Subcutaneous abdominal adipose tissue (tissue), 5 donors: ENCODE measurements around the gene MRPL52.

Experiments used
- H3K27ac ChIP-seq: one replicate; pipeline ENCODE4 v1.7.0; 2013; ENCODE audit warnings: low read depth, mild to moderate bottlenecking, inconsistent platforms, low read length, moderate library complexity
- H3K27me3 ChIP-seq, 5 donors: one replicate each; pipeline ENCODE4 v1.7.0; 2013; ENCODE audit warnings: low read length in 5 of 5, inconsistent platforms in 1 of 5; ENCODE audit not compliant: control insufficient read depth in 5 of 5, insufficient read depth in 4 of 5
- H3K36me3 ChIP-seq, 5 donors: one replicate each; pipeline ENCODE4 v1.7.0; 2013; ENCODE audit warnings: low read length in 5 of 5; ENCODE audit not compliant: control insufficient read depth in 5 of 5, insufficient read depth in 5 of 5
- H3K4me1 ChIP-seq, 5 donors: one replicate each; pipeline ENCODE4 v1.7.0; 2013; ENCODE audit warnings: low read length in 5 of 5, mild to moderate bottlenecking in 3 of 5, moderate library complexity in 1 of 5; ENCODE audit not compliant: control insufficient read depth in 5 of 5, insufficient read depth in 5 of 5
- H3K4me3 ChIP-seq, 5 donors: one replicate each; pipeline ENCODE4 v1.7.0; 2013; ENCODE audit warnings: low read length in 5 of 5, low read depth in 1 of 5
- H3K9ac ChIP-seq, 5 donors: one replicate each; pipeline ENCODE4 v1.7.0; 2013; ENCODE audit warnings: low read length in 5 of 5, mild to moderate bottlenecking in 4 of 5, moderate library complexity in 3 of 5
- H3K9me3 ChIP-seq, 5 donors: one replicate each; pipeline ENCODE4 v1.7.0; 2013; ENCODE audit warnings: low read length in 5 of 5; ENCODE audit not compliant: control insufficient read depth in 5 of 5
- donor health status: healthy.
- donor health status: healthy.
- donor health status: healthy.
- donor health status: healthy.
- donor health status: healthy.

The MRPL52 gene

DNA sequence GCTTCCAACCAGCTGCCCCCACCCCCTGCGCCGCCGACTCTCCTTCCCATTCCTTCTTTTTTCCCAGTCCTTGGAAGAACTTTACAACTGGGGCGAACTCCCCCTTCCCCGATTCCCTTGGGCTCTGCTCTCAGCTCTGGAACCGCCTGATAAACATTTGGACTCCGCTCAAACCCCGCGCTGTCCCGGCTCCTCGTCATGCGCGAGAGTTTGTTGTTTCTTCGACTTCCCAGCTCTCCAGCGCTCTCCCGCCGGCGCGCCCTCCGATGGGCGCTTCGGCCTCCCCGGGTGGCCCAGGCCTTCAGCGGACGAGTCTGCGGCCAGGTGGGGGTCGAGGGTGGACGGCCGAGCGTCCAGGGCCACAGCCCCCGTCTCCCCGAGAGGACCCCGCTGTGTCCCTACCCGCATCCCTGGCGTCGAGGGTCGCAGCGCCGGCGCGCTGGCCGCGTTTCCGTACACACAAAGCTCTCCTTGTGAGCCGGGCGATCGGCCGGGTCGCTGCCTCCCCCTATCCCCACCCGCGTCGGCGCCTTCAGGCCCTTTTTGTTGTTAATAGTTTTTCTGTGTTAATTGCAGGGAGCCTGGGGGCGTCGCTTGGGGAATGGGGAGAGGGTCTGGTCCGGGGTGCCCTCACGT is 7.5 kb downstream of the MRPL52 start:
- peaks cover 4 to 52% (median 47%) of the 10 kb centered on the region in 5 donors for H3K4me1 ChIP-seq
- H3K27me3 ChIP-seq = no peaks in the 10 kb centered on the region
- H3K9me3 ChIP-seq = no peaks in the 10 kb centered on the region
- H3K9ac ChIP-seq = peak overlapping the region; percentile 40 to 96 (median 95)
- peak overlapping the region; percentile 96 for H3K27ac ChIP-seq
- H3K4me3 ChIP-seq = peak overlapping the region; percentile 87 to 94 (median 89)
- H3K36me3 ChIP-seq = peaks cover 6 to 39% (median 26%) of the 10 kb centered on the region in 5 donors

DNA sequence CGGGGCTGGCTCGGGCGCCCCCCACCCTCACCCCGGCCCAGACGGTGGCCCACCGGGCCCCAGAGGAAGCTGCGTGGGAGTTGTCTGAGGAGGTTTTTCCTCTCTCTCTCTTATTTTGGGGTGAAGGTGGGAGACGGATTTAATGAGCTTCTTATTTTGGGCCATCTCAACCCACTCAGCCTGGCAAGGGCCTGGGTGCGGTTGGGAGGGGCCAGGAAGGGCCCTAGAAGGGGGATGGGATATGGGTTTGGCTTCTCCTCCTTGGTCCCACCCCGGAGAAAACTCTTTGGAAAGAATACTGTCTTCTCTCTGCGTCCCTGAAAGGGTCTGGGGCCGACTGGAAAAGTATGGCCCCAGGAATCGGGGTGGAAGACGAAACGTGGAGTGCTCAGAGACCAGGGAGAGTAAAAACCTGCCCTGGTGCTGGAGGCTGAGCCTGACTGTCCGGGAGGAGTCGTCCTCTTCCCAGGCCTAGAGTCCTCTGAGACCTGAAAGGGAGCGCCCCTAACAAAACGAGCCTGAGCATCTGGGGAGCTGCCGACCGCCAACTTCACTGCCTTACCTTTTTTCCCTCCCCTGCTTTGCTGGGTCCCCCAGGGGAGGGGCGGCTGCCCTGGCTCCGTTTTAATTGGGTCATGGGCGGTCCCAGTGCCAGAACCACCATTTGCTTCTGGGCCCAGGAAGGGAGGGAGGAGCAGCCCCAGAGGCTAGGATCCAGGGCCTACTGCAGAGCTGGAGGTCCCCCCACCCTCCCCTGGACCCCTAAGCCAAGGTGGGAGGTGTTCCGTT is 8.3 kb downstream of the MRPL52 start:
- Histone ChIP-seq H3K27ac (peak overlapping the region; percentile 96), H3K27me3 (no peaks in the 10 kb centered on the region), H3K4me3 (peak overlapping the region; percentile 87 to 94 (median 89)), H3K36me3 (peaks cover 6 to 47% (median 33%) of the 10 kb centered on the region in 5 donors), H3K9ac (peak overlapping the region; percentile 40 to 96 (median 95)), H3K4me1 (peaks cover 4 to 52% (median 49%) of the 10 kb centered on the region in 5 donors), H3K9me3 (no peaks in the 10 kb centered on the region)

DNA sequence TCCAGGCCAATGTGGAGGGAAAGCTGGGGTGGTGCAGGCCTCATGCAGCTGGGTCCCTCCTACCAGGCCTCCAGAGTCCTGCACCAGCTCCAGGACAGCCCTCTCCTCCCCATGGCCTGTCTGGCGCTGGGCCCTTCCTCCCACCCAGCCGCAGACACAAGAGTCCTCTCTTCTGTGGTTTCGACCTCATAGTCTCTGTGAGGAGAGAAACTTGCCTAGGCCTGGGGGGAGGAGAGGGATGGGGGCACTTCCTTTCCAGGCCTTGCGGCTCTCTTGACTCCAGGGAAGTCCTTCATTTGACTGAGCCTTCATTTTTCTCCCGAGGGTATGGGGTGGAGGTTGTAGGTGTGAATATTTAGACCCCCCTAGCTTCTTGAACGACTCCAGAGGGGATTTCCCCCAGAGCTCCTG is 8.9 kb downstream of the MRPL52 start:
- peaks cover 4 to 48% (median 37%) of the 10 kb centered on the region in 5 donors for H3K36me3 ChIP-seq
- H3K27me3 ChIP-seq = no peaks in the 10 kb centered on the region
- H3K27ac ChIP-seq = peak overlapping the region; percentile 96
- no peaks in the 10 kb centered on the region for H3K9me3 ChIP-seq
- peak overlapping the region; percentile 87 to 94 (median 89) for H3K4me3 ChIP-seq
- H3K4me1 ChIP-seq = peaks cover 4 to 52% (median 49%) of the 10 kb centered on the region in 5 donors
- peak overlapping the region; percentile 40 to 96 (median 95) for H3K9ac ChIP-seq

DNA sequence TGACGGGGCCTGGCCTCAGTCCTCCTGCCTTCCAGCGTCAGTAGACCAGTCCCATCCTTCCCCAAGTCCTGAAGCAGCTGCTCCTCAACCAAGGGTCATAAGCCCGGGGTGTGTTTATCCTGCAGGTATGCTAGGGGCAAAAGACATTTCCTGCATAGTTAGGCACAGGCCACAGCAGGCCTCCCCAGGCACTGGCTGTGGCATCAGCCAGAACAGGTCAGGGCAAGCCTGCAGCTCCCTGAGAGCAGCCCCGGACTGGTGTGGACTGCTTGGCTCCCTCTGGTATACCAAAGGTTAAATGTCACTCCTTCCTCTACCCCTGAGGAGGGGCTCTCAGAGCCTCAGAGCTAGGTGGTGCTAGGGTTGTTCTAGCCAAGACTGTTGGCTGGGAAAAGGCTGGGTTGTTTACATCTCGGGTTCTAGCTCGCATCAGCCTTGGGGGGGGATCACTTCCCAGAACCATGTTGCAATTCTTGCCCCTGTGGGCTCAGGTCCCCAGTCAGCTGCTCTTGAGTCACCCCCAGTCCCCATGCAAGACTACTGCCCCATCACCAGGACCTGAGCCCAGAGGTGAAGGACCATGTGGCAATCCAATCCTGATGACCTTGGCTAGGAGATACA is 9.6 kb downstream of the MRPL52 start:
- no peaks in the 10 kb centered on the region for H3K27me3 ChIP-seq
- peak overlapping the region; percentile 17 to 96 (median 60) for H3K9ac ChIP-seq
- H3K36me3 ChIP-seq = peaks cover 0 to 48% (median 36%) of the 10 kb centered on the region in 5 donors
- H3K9me3 ChIP-seq = no peaks in the 10 kb centered on the region
- peak overlapping the region; percentile 96 for H3K27ac ChIP-seq
- peak overlapping the region; percentile 49 to 94 (median 89) for H3K4me3 ChIP-seq
- peaks cover 4 to 52% (median 49%) of the 10 kb centered on the region in 5 donors for H3K4me1 ChIP-seq

DNA sequence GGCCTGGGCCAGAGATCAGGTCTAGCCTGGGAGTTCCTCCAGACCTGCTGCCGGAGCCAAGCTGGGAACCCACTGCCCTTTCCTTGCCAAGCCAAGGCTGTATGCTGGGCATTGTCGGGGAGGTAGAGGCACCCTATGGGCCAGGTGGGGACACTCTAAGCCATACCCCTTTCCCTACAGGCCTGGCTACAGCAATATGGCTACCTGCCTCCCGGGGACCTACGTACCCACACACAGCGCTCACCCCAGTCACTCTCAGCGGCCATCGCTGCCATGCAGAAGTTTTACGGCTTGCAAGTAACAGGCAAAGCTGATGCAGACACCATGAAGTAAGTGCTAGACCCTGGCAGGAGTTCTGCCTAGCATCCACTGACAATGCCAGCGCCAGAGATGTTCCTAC is 11.6 kb downstream of the MRPL52 start:
- H3K9ac ChIP-seq = peak overlapping the region in 1 of 5 donors; percentile 41
- H3K27me3 ChIP-seq = no peaks in the 10 kb centered on the region
- H3K27ac ChIP-seq = no peak overlapping the region
- no peaks in the 10 kb centered on the region for H3K9me3 ChIP-seq
- peaks cover 0 to 63% (median 54%) of the 10 kb centered on the region in 5 donors for H3K36me3 ChIP-seq
- H3K4me3 ChIP-seq = no peak overlapping the region
- peaks cover 4 to 58% (median 55%) of the 10 kb centered on the region in 5 donors for H3K4me1 ChIP-seq

DNA sequence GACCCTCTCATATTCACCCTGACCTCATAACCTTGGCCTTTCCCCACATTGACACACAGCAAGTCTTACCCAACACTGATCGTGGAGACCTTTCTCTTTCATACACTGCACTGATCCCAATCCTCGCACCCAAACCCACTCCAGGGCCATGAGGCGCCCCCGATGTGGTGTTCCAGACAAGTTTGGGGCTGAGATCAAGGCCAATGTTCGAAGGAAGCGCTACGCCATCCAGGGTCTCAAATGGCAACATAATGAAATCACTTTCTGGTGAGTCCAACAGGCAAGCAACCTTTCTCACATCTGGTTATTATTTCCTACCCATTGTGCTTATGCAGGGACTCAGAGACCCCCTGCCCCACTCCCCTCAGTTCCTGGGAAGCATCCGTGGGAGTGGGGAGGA is 12.1 kb downstream of the MRPL52 start:
- no peak overlapping the region for H3K9ac ChIP-seq
- H3K36me3 ChIP-seq = peaks cover 0 to 67% (median 57%) of the 10 kb centered on the region in 5 donors
- peaks cover 4 to 58% (median 57%) of the 10 kb centered on the region in 5 donors for H3K4me1 ChIP-seq

DNA sequence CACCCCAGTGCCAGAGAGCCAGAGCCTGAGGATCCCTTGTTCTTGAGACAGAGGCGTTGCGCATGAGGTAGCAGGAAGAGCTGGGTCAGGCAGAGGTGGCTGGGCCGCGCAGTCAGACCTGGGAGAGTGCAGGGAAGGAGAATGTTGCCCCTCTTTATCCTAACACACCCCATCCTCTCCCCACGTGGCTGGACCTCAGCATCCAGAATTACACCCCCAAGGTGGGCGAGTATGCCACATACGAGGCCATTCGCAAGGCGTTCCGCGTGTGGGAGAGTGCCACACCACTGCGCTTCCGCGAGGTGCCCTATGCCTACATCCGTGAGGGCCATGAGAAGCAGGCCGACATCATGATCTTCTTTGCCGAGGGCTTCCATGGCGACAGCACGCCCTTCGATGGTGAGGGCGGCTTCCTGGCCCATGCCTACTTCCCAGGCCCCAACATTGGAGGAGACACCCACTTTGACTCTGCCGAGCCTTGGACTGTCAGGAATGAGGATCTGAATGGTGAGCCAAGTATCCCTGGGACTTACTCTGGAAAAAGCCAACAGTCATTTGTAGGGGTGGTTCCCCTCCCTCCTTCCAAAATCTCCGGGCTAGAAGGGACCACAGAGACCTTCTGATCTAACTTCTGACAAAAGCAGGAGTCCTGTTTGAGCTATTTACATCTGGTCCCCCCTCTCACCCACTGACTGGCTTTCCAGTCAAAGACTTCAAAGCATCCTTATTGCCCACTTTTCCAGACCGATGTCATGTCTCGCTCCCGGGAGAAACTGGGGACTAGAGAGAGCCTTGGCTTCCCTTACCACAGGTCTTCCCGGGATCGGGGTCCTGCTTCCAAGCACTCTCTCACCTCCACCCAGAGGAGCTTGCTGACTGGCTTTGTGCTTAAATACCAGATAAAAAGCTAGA is 12.8 kb downstream of the MRPL52 start:
- Histone ChIP-seq H3K9ac (no peak overlapping the region), H3K27ac (no peak overlapping the region), H3K4me1 (peaks cover 4 to 61% (median 56%) of the 10 kb centered on the region in 5 donors)

More for the DNA sequence above, 12.1 kb downstream of the MRPL52 start:
- H3K4me3 ChIP-seq = no peak overlapping the region
- H3K27me3 ChIP-seq = no peaks in the 10 kb centered on the region
- no peaks in the 10 kb centered on the region for H3K9me3 ChIP-seq
- no peak overlapping the region for H3K27ac ChIP-seq

DNA sequence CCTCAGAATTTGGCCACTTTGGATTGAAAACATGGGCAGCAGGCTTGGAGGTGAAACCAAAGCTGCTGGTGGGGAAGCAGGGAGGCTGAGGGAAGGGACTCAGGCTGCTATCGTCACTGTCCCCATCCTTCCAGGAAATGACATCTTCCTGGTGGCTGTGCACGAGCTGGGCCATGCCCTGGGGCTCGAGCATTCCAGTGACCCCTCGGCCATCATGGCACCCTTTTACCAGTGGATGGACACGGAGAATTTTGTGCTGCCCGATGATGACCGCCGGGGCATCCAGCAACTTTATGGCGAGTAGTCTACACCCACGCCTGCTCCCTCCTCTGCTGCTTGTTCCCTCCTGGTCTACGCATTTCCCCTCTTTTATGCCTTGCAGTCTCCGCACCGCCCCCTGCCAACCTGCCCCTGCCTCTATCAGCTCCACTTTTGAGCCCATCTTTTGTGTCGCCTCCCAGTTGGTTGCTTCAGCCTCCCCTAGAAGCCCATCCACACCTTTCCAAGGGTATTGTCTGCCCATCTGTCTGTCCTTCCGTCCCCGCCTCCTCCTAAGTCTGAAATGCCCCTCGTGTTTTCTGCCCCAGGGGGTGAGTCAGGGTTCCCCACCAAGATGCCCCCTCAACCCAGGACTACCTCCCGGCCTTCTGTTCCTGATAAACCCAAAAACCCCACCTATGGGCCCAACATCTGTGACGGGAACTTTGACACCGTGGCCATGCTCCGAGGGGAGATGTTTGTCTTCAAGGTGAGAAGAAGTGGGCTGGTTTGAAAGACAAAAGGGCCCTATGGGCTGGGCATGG is 13.6 kb downstream of the MRPL52 start:
- Histone ChIP-seq H3K27me3 (no peaks in the 10 kb centered on the region), H3K4me3 (no peak overlapping the region), H3K9me3 (no peaks in the 10 kb centered on the region), H3K4me1 (peaks cover 9 to 62% (median 56%) of the 10 kb centered on the region in 5 donors), H3K9ac (no peak overlapping the region), H3K36me3 (peaks cover 0 to 71% (median 60%) of the 10 kb centered on the region in 5 donors), H3K27ac (no peak overlapping the region)

More for the DNA sequence above, 12.8 kb downstream of the MRPL52 start:
- Histone ChIP-seq H3K9me3 (no peaks in the 10 kb centered on the region), H3K36me3 (peaks cover 0 to 71% (median 60%) of the 10 kb centered on the region in 5 donors), H3K4me3 (no peak overlapping the region), H3K27me3 (no peaks in the 10 kb centered on the region)
